HG03565 (cell line): Measurements from ENCODE around the gene CCNY.
"Not testable (repeated sequence)": the region's sequence is repeated elsewhere in the genome, so short reads cannot be mapped to it uniquely, and the experiment has no call there.

Experiments
- ATAC-seq: cut with Tn5 transposase; IDR thresholded peaks from one replicate; pipeline ENCODE4 v1.9.1; 2021; ENCODE audit warnings: mild to moderate bottlenecking, moderate library complexity; ENCODE audit not compliant: unreplicated experiment

Gene CCNY

GRCh38 chr10:35506741-35507140 is 170.4 kb downstream of the CCNY start:
- no peak for ATAC-seq

- ATAC-seq, result no peak
Observed at GRCh38 chr10:35507519-35508109, 171.3 kb downstream of the CCNY start.

- no peak for ATAC-seq
Observed at GRCh38 chr10:35508647-35509046, 172.3 kb downstream of the CCNY start.

- ATAC-seq, result no peak
Observed at GRCh38 chr10:35510891-35511290, 174.6 kb downstream of the CCNY start.

- ATAC-seq, result no peak
Observed at GRCh38 chr10:35511647-35512046, 175.3 kb downstream of the CCNY start.

- ATAC-seq, result no peak
Observed at GRCh38 chr10:35516102-35516670, 179.9 kb downstream of the CCNY start.

GRCh38 chr10:35517431-35518181 is 181.3 kb downstream of the CCNY start:
- no peak for ATAC-seq

GRCh38 chr10:35518187-35518586 is 181.9 kb downstream of the CCNY start:
- ATAC-seq, result not testable (repeated sequence)

GRCh38 chr10:35520996-35521395 is 184.7 kb downstream of the CCNY start:
- ATAC-seq, result no peak

- ATAC-seq, result no peak
Observed at GRCh38 chr10:35523670-35524225, 187.4 kb downstream of the CCNY start.

GRCh38 chr10:35526746-35527145 is 190.4 kb downstream of the CCNY start:
- no peak for ATAC-seq

- ATAC-seq, result no peak
Observed at GRCh38 chr10:35532141-35532540, 195.8 kb downstream of the CCNY start.

- ATAC-seq, result no peak
Observed at GRCh38 chr10:35533565-35533964, 197.3 kb downstream of the CCNY start.

- no peak for ATAC-seq
Observed at GRCh38 chr10:35535136-35535535, 198.8 kb downstream of the CCNY start.

GRCh38 chr10:35536789-35537188 is 200.5 kb downstream of the CCNY start:
- no peak for ATAC-seq

- not testable (repeated sequence) for ATAC-seq
Observed at GRCh38 chr10:35537925-35538324, 201.6 kb downstream of the CCNY start.

- ATAC-seq, result no peak
Observed at GRCh38 chr10:35540296-35541164, 204.2 kb downstream of the CCNY start.

GRCh38 chr10:35541720-35542119 is 205.4 kb downstream of the CCNY start:
- no peak for ATAC-seq

GRCh38 chr10:35542303-35542702 is 206.0 kb downstream of the CCNY start:
- ATAC-seq, result no peak

GRCh38 chr10:35545079-35545657 is 208.9 kb downstream of the CCNY start:
- ATAC-seq, result no peak
